Measurements from ENCODE around the gene WNT3.

WNT3 gene

DNA sequence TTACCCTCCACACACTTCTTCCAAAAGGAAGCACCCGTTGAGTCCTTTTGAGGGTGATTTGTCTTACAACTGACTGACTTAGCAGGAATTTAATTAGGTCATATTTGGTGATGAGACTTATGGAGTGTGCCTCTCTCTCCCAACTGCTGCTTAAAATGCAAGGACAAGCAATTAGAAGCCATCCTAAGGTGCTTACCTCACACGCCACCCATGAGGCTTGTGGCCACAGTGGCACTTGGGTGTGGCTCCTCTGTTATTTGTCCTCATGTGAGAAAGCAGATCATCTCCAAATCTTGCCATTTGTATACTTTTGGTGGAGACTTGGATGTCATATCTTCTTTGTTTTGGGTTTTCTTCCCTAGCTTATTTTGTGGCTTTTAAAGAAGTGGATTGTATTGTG, 61.6 kb downstream of the WNT3 start:
- Histone ChIP-seq H3K27me3 (ENCODE audit: control insufficient read depth, insufficient read depth, low read length) (no peaks in the 10 kb centered on the region), H3K36me3 (ENCODE audit: control insufficient read depth, low read depth, low read length) (peaks cover 6% of the 10 kb centered on the region)

DNA sequence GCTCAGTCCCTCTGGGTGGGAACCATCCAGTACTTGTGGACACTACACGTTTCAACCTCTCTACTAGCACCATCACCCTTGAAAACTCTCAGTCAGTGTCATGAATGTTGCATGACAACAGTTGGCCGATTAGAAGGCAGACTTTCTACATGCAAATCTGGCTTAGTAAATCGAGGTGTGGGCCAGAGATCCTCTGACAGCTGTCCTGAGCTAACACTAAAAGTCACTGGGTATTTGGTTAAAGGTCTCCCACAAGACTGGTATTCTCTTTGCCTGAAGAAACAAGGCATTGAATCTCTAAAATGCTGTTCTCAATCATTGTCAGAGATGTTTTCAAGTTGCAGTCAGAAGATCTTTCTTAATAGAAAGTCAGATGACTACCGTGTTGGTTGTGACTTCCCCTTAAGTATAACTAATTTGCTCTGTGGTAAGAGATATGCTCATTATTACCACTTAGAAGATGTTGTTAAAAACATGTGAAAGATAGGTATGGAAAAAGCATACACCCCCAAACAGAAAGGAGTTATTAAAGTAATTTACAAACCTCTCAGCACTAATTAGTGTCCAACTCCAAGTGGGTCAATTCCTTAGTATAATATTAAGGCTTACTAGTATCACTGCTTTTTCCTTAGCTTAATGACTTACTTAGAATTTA, 62.3 kb downstream of the WNT3 start:
- no peak overlapping the region for H3K4me3 ChIP-seq (ENCODE audit: low read length)
- H3K36me3 ChIP-seq (ENCODE audit: control insufficient read depth, low read depth, low read length), result peaks cover 12% of the 10 kb centered on the region
- no peak overlapping the region for H3K27ac ChIP-seq (ENCODE audit: low read length)
- H3K27me3 ChIP-seq (ENCODE audit: control insufficient read depth, insufficient read depth, low read length), result no peaks in the 10 kb centered on the region
- H3K9ac ChIP-seq (ENCODE audit: low read length), result no peak overlapping the region
- no peaks in the 10 kb centered on the region for H3K4me1 ChIP-seq (ENCODE audit: control insufficient read depth, low read depth, low read length)
- no peaks in the 10 kb centered on the region for H3K9me3 ChIP-seq (ENCODE audit: control insufficient read depth, low read depth, low read length)

More for the DNA sequence above, 61.6 kb downstream of the WNT3 start:
- Histone ChIP-seq H3K9me3 (ENCODE audit: control insufficient read depth, low read depth, low read length) (no peaks in the 10 kb centered on the region), H3K4me3 (ENCODE audit: low read length) (no peak overlapping the region), H3K9ac (ENCODE audit: low read length) (no peak overlapping the region), H3K27ac (ENCODE audit: low read length) (no peak overlapping the region), H3K4me1 (ENCODE audit: control insufficient read depth, low read depth, low read length) (no peaks in the 10 kb centered on the region)

DNA sequence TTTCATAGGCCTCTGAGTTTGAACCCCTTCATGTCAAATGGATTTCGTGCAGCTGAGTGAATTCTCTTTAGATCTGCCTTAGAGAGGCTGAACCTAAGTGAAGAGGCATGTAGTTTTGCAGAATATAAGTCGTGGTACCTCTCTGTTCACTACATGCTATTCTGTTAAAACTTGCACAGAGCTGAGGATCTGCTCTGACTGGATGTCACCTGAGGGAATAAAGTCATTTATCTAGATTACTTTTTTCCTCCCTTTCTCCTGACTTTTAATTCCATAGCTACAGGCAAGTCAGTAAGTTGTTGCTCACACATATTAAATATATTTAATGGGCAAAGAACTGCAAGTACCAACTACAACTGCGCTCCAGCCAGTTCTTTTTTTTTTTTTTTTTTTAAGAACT, 64.7 kb downstream of the WNT3 start:
- Histone ChIP-seq H3K27me3 (ENCODE audit: control insufficient read depth, insufficient read depth, low read length) (no peaks in the 10 kb centered on the region), H3K36me3 (ENCODE audit: control insufficient read depth, low read depth, low read length) (peaks cover 12% of the 10 kb centered on the region), H3K9me3 (ENCODE audit: control insufficient read depth, low read depth, low read length) (no peaks in the 10 kb centered on the region), H3K27ac (ENCODE audit: low read length) (no peak overlapping the region), H3K9ac (ENCODE audit: low read length) (no peak overlapping the region), H3K4me1 (ENCODE audit: control insufficient read depth, low read depth, low read length) (no peaks in the 10 kb centered on the region), H3K4me3 (ENCODE audit: low read length) (no peak overlapping the region)

DNA sequence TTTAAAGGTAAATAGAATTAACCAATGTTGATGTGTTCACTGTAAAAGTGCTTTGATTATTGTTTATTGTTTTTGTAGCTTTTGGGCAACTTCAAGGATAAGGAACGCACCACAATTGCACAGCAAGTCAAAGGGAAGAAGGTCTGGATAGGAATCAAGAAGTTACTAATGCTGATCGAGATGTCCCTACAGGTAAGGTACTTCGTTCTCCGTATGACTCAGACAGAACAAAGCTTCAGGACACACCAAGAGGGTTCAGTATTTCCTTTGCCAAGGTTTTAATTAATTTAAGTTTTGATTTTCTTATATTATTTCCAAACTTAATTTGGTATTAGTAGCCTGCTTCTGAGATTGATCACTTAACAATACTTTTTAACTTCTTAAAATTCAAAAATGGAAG, 67.1 kb downstream of the WNT3 start:
- Histone ChIP-seq H3K9me3 (ENCODE audit: control insufficient read depth, low read depth, low read length) (no peaks in the 10 kb centered on the region), H3K36me3 (ENCODE audit: control insufficient read depth, low read depth, low read length) (peaks cover 12% of the 10 kb centered on the region), H3K4me1 (ENCODE audit: control insufficient read depth, low read depth, low read length) (no peaks in the 10 kb centered on the region), H3K27ac (ENCODE audit: low read length) (no peak overlapping the region), H3K4me3 (ENCODE audit: low read length) (no peak overlapping the region), H3K27me3 (ENCODE audit: control insufficient read depth, insufficient read depth, low read length) (no peaks in the 10 kb centered on the region), H3K9ac (ENCODE audit: low read length) (no peak overlapping the region)

DNA sequence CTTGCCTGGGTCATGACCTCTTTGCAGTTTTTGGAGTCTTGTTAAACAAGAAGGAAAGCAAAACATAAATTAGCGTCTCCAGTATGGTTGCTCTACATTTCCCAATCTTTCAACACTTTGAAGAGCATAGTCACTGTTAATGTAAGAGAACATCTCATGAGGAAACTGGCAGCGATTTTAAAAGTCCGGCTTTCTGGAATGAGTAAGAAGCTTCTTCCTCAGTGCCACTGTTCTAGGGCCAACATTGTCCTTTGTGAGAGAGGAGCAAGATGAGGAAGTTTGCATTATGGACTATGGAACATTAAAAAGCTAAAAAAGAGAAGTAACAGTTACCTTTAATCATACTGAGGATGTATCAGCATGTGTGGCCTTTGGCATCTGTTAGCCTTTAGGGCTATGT, 73.1 kb downstream of the WNT3 start:
- Histone ChIP-seq H3K27me3 (ENCODE audit: control insufficient read depth, insufficient read depth, low read length) (no peaks in the 10 kb centered on the region), H3K36me3 (ENCODE audit: control insufficient read depth, low read depth, low read length) (no peaks in the 10 kb centered on the region), H3K9ac (ENCODE audit: low read length) (no peak overlapping the region), H3K4me1 (ENCODE audit: control insufficient read depth, low read depth, low read length) (no peaks in the 10 kb centered on the region), H3K9me3 (ENCODE audit: control insufficient read depth, low read depth, low read length) (no peaks in the 10 kb centered on the region), H3K27ac (ENCODE audit: low read length) (no peak overlapping the region), H3K4me3 (ENCODE audit: low read length) (no peak overlapping the region)

DNA sequence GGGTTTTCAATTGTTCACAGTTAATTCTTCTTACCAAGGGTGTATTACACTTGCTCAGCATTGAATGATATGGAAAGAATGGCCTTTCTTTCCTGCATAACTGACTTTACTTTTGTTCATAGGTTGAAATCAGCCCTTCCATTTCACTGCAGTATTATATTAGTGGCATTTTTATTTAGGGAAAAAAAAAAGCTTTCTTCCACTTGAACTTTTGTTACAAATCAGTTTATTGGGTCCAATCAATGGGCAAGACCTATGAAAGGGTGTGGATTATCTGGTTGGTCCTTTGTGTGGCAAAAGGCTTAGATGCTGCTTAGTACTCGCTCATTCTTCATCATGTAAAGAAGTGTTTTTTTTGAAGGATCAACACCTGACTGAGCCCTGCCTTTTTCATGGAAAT, 74.1 kb downstream of the WNT3 start:
- no peak overlapping the region for H3K27ac ChIP-seq (ENCODE audit: low read length)
- no peaks in the 10 kb centered on the region for H3K4me1 ChIP-seq (ENCODE audit: control insufficient read depth, low read depth, low read length)
- no peaks in the 10 kb centered on the region for H3K36me3 ChIP-seq (ENCODE audit: control insufficient read depth, low read depth, low read length)
- no peaks in the 10 kb centered on the region for H3K27me3 ChIP-seq (ENCODE audit: control insufficient read depth, insufficient read depth, low read length)
- H3K9ac ChIP-seq (ENCODE audit: low read length), result no peak overlapping the region
- no peak overlapping the region for H3K4me3 ChIP-seq (ENCODE audit: low read length)
- no peaks in the 10 kb centered on the region for H3K9me3 ChIP-seq (ENCODE audit: control insufficient read depth, low read depth, low read length)

DNA sequence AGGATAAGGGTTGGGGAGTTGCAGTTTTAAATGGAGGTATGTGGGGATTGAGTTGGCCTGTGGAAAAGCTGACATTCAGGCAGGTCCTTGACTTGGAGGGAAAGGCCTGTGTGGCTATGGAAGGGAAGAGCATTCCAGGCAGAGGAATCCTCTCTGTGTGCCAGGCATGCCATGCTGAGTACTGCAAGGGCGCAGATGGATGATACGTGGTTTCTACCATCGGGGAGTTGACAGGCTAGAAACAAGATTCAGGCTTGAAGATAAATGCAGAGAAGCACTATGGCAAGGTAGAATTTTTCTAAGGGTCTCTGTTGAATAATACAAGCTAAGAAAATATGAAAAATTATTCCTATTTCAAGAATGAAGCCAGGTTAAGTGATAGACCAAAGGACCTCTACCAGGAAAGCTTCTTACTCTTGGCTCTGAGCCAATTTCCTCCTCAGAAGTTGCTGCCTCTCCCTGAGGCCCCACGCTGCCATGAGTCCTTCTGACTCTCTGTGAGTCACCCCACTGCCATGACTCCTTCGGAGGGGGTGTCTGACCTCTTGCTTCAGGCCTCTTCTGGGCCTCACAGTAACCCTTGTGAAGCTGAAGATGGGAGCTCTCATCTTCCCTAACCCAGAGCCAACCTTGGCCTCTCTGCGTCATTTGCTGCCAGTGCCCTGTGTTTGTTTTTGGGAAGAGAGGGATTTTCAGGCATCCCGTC, 75.8 kb downstream of the WNT3 start:
- Histone ChIP-seq H3K36me3 (ENCODE audit: control insufficient read depth, low read depth, low read length) (no peaks in the 10 kb centered on the region), H3K4me3 (ENCODE audit: low read length) (no peak overlapping the region), H3K4me1 (ENCODE audit: control insufficient read depth, low read depth, low read length) (no peaks in the 10 kb centered on the region), H3K27ac (ENCODE audit: low read length) (no peak overlapping the region), H3K9me3 (ENCODE audit: control insufficient read depth, low read depth, low read length) (no peaks in the 10 kb centered on the region), H3K27me3 (ENCODE audit: control insufficient read depth, insufficient read depth, low read length) (no peaks in the 10 kb centered on the region), H3K9ac (ENCODE audit: low read length) (no peak overlapping the region)

DNA sequence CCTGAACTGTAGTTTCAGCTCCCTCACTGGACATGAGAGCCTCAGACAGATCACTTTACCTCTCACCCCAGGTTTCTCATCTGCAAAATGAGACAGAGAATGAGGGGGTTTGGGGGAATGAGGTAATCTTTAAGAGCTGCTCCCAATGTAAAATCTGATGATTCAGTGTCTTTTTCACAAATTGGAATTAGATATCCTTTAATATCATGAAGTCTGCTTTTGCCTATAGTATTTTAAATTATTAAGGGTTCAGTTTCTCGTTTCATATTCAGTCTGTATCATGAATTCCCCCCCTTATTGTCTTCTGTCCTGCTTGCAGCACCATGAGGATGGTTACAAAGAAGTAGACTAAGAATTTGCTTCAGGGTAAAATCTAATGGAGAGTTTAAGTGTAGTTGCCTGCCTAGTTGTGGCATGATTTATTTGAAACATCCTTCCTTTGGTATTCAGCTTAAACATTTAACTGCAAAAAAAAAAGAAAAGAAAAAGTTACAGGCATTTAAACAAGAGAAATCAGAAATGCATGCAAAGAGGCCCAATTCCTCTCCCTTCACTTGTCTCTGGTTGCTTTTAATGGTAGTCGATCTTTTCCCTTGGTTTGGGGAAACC, 77.3 kb downstream of the WNT3 start:
- H3K9me3 ChIP-seq (ENCODE audit: control insufficient read depth, low read depth, low read length), result no peaks in the 10 kb centered on the region
- no peak overlapping the region for H3K4me3 ChIP-seq (ENCODE audit: low read length)
- no peak overlapping the region for H3K27ac ChIP-seq (ENCODE audit: low read length)
- no peaks in the 10 kb centered on the region for H3K4me1 ChIP-seq (ENCODE audit: control insufficient read depth, low read depth, low read length)
- H3K36me3 ChIP-seq (ENCODE audit: control insufficient read depth, low read depth, low read length), result no peaks in the 10 kb centered on the region
- H3K27me3 ChIP-seq (ENCODE audit: control insufficient read depth, insufficient read depth, low read length), result no peaks in the 10 kb centered on the region
- H3K9ac ChIP-seq (ENCODE audit: low read length), result no peak overlapping the region

DNA sequence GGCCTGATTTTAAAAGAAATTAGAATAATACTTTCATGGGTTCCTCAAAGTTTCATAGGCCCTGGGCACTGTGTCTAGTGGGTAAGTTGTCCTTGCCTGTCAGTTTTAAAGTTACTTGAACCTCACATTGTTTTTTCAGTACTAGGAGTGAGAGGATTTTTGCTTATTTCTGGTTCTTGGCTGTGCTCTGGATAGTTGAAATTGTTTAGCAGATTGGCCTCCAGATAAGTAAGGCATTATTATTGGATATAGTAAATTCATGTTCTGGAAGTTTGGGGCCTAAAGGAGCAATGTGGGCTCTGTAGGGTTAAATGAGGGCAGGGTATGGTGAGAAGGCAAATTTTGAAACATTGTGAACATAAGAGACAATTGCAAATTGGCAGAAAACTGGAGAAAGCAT, 78.5 kb downstream of the WNT3 start:
- Histone ChIP-seq H3K36me3 (ENCODE audit: control insufficient read depth, low read depth, low read length) (no peaks in the 10 kb centered on the region), H3K27ac (ENCODE audit: low read length) (no peak overlapping the region), H3K4me3 (ENCODE audit: low read length) (no peak overlapping the region), H3K4me1 (ENCODE audit: control insufficient read depth, low read depth, low read length) (no peaks in the 10 kb centered on the region), H3K27me3 (ENCODE audit: control insufficient read depth, insufficient read depth, low read length) (no peaks in the 10 kb centered on the region), H3K9ac (ENCODE audit: low read length) (no peak overlapping the region), H3K9me3 (ENCODE audit: control insufficient read depth, low read depth, low read length) (no peaks in the 10 kb centered on the region)

DNA sequence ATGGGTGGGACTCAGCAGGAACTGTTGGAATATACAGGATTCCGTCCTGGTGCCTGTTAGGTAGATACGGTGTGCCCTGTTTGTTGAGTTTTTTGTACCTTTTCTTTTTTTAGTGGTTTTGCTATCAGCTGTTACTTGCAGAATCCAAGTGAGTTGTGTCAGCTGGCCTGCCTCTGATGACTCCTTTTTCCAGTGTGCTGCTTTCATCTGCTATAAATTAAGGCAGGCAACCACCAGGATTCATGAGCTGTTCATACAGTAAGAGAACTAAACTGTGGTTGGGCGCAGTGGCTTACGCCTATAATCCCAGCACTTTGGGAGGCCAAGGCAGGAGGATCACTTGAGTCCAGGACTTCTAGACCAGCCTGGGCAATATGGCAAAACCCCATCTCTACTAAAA, 79.9 kb downstream of the WNT3 start:
- H3K9ac ChIP-seq (ENCODE audit: low read length), result no peak overlapping the region
- H3K27me3 ChIP-seq (ENCODE audit: control insufficient read depth, insufficient read depth, low read length), result no peaks in the 10 kb centered on the region
- no peak overlapping the region for H3K27ac ChIP-seq (ENCODE audit: low read length)
- H3K36me3 ChIP-seq (ENCODE audit: control insufficient read depth, low read depth, low read length), result no peaks in the 10 kb centered on the region
- H3K4me1 ChIP-seq (ENCODE audit: control insufficient read depth, low read depth, low read length), result peaks cover 4% of the 10 kb centered on the region
- no peaks in the 10 kb centered on the region for H3K9me3 ChIP-seq (ENCODE audit: control insufficient read depth, low read depth, low read length)
- H3K4me3 ChIP-seq (ENCODE audit: low read length), result no peak overlapping the region

DNA sequence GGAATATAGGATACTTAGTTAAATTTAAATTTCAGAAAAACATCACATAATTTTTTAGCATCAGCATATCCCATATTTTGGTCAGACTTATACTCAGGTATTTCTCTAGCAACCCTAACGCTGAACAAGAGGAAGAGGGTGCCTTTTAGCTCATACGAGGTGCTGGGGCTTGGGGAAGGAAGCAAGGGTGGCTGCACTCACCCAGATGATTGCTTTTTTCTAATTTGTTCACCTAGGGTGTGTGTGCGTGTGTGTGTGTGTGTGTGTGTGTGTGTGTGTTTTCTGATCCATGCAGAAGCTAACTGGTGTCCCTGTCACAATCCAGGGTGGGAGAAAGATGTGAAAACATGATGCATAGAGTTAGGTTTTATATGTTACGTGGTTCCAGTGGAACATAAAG, 81.2 kb downstream of the WNT3 start:
- Histone ChIP-seq H3K4me3 (ENCODE audit: low read length) (no peak overlapping the region), H3K27ac (ENCODE audit: low read length) (no peak overlapping the region)

DNA sequence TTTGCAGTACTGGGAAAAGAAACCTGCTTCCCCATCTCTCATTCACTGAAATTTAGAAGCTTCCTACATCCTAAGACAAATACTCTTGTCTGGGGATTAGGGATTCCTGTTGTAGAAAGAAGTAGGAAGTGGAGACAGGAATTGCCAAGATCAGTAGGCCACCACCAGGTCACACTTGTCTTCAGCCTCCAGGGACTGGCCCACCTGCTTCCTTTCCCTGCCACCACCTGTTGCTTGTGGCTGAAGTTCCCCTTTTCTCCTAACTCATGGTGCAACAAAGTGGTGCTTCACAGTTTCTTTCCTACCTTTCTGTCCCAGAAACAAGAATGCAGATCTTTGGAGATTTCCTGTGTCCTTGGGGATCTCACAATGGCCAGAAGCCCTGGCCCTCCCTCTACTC, 82.4 kb downstream of the WNT3 start:
- H3K27ac ChIP-seq (ENCODE audit: low read length), result no peak overlapping the region
- H3K4me3 ChIP-seq (ENCODE audit: low read length), result no peak overlapping the region
- H3K27me3 ChIP-seq (ENCODE audit: control insufficient read depth, insufficient read depth, low read length), result no peaks in the 10 kb centered on the region
- H3K36me3 ChIP-seq (ENCODE audit: control insufficient read depth, low read depth, low read length), result no peaks in the 10 kb centered on the region
- H3K4me1 ChIP-seq (ENCODE audit: control insufficient read depth, low read depth, low read length), result peaks cover 25% of the 10 kb centered on the region
- no peak overlapping the region for H3K9ac ChIP-seq (ENCODE audit: low read length)
- no peaks in the 10 kb centered on the region for H3K9me3 ChIP-seq (ENCODE audit: control insufficient read depth, low read depth, low read length)

More for the DNA sequence above, 81.2 kb downstream of the WNT3 start:
- no peak overlapping the region for H3K9ac ChIP-seq (ENCODE audit: low read length)
- peaks cover 15% of the 10 kb centered on the region for H3K4me1 ChIP-seq (ENCODE audit: control insufficient read depth, low read depth, low read length)
- H3K27me3 ChIP-seq (ENCODE audit: control insufficient read depth, insufficient read depth, low read length), result no peaks in the 10 kb centered on the region
- H3K9me3 ChIP-seq (ENCODE audit: control insufficient read depth, low read depth, low read length), result no peaks in the 10 kb centered on the region
- no peaks in the 10 kb centered on the region for H3K36me3 ChIP-seq (ENCODE audit: control insufficient read depth, low read depth, low read length)

All from iPS-18a (cell line).